GM12878 (cell line): ENCODE results near the gene SLC22A23.

Experiments used
- CBX5 ChIP-seq: sonication (generic); IDR thresholded peaks from 2 replicates; pipeline ENCODE4 v1.6.1; 2016; ENCODE audit warnings: low read depth, moderate library complexity, mild to moderate bottlenecking, inconsistent platforms
- CUX1 ChIP-seq: IDR thresholded peaks from 2 replicates; pipeline ENCODE4 v1.6.1; 2012; ENCODE audit warnings: improper control_type of control experiment, low read depth, low read length; ENCODE audit not compliant: insufficient replicate concordance
- EP300 ChIP-seq, 2 experiments: fragments of 150-350 bp in 1 of 2; IDR thresholded peaks; 2 replicates each; pipeline ENCODE4 v1.6.1; 2011 to 2012; ENCODE audit warnings: low read depth in 2 of 2, low read length in 2 of 2, borderline replicate concordance in 1 of 2, improper control_type of control experiment in 1 of 2, inconsistent platforms in 1 of 2; ENCODE audit not compliant: control insufficient read depth in 1 of 2
- EZH2 ChIP-seq: IDR thresholded peaks from 2 replicates; pipeline ENCODE4 v1.6.1; 2012; ENCODE audit warnings: low read depth, mild to moderate bottlenecking, control low read depth, inconsistent platforms, low read length, borderline replicate concordance; ENCODE audit not compliant: control insufficient read depth
- FOS ChIP-seq: IDR thresholded peaks from 3 replicates; pipeline ENCODE4 v1.6.1; 2011; ENCODE audit warnings: borderline replicate concordance; ENCODE audit not compliant: insufficient read length; ENCODE audit errors: extremely low read depth
- MYC ChIP-seq: IDR thresholded peaks from 2 replicates; pipeline ENCODE4 v1.6.1; 2011; ENCODE audit warnings: mild to moderate bottlenecking, low read length, moderate library complexity, inconsistent platforms; ENCODE audit not compliant: insufficient read depth, insufficient replicate concordance, insufficient read length, severe bottlenecking
- NFIC ChIP-seq: IDR thresholded peaks from 2 replicates; pipeline ENCODE4 v1.6.1; 2012; ENCODE audit warnings: low read depth, mild to moderate bottlenecking, inconsistent platforms, low read length, moderate library complexity
- POLR2AphosphoS5 ChIP-seq: IDR thresholded peaks from 2 replicates; pipeline ENCODE4 v1.6.1; 2011; ENCODE audit warnings: mild to moderate bottlenecking, low read length, inconsistent platforms
- RELA ChIP-seq: fragments of 450-650 bp; IDR thresholded peaks from 2 replicates; pipeline ENCODE4 v1.8.0; 2014; ENCODE audit warnings: borderline replicate concordance; ENCODE audit not compliant: partially characterized antibody
- SKIL ChIP-seq: fragments of 450-650 bp; IDR thresholded peaks from 2 replicates; pipeline ENCODE4 v1.6.1; 2017; ENCODE audit warnings: mild to moderate bottlenecking, low read depth, inconsistent platforms; ENCODE audit not compliant: poor library complexity, severe bottlenecking
- SMC3 ChIP-seq: IDR thresholded peaks from 2 replicates; pipeline ENCODE4 v1.6.1; 2011; ENCODE audit warnings: low read length, improper control_type of control experiment, borderline replicate concordance
- USF1 ChIP-seq: IDR thresholded peaks from 2 replicates; pipeline ENCODE4 v1.6.1; 2011; ENCODE audit warnings: borderline replicate concordance, low read depth, mild to moderate bottlenecking, moderate library complexity, mixed read lengths, low read length; ENCODE audit not compliant: insufficient read depth; ENCODE audit errors: extremely low read length
- TF ChIP-seq, protein P1 (sequence below): IDR thresholded peaks from 2 replicates; pipeline ENCODE4 v1.6.1; 2012; ENCODE audit warnings: low read depth, low read length, improper control_type of control experiment
- TF ChIP-seq, protein P2 (sequence below), 3 experiments: IDR thresholded peaks in 2 of 3; conservative IDR thresholded peaks in 1 of 3; 2 replicates each; pipeline ENCODE4 v1.5.1; 2011; ENCODE audit warnings: low read depth in 3 of 3, low read length in 3 of 3, mild to moderate bottlenecking in 3 of 3, control low read depth in 2 of 3, moderate library complexity in 2 of 3, inconsistent platforms in 1 of 3, mixed read lengths in 1 of 3; ENCODE audit not compliant: control insufficient read depth in 2 of 3, insufficient read depth in 1 of 3; ENCODE audit errors: extremely low read depth in 1 of 3

GRCh38 chr6:3407840-3408239 is 49.0 kb downstream of the SLC22A23 start:
- TF ChIP-seq EZH2 (no peak), RELA (no peak), CBX5 (no peak), USF1 (no peak), FOS (no peak), SKIL (no peak), CUX1 (no peak), MYC (no peak), NFIC (no peak), EP300 (IDR thresholded peaks at IDR 0.05; ENCODE audit: borderline replicate concordance in 1 of 2, control insufficient read depth in 1 of 2, low read depth in 2 of 2, low read length in 2 of 2) (no peak), SMC3 (no peak), POLR2AphosphoS5 (no peak)
- TF ChIP-seq, protein P1, sequence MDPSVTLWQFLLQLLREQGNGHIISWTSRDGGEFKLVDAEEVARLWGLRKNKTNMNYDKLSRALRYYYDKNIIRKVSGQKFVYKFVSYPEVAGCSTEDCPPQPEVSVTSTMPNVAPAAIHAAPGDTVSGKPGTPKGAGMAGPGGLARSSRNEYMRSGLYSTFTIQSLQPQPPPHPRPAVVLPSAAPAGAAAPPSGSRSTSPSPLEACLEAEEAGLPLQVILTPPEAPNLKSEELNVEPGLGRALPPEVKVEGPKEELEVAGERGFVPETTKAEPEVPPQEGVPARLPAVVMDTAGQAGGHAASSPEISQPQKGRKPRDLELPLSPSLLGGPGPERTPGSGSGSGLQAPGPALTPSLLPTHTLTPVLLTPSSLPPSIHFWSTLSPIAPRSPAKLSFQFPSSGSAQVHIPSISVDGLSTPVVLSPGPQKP, result no peak
- TF ChIP-seq, protein P2, sequence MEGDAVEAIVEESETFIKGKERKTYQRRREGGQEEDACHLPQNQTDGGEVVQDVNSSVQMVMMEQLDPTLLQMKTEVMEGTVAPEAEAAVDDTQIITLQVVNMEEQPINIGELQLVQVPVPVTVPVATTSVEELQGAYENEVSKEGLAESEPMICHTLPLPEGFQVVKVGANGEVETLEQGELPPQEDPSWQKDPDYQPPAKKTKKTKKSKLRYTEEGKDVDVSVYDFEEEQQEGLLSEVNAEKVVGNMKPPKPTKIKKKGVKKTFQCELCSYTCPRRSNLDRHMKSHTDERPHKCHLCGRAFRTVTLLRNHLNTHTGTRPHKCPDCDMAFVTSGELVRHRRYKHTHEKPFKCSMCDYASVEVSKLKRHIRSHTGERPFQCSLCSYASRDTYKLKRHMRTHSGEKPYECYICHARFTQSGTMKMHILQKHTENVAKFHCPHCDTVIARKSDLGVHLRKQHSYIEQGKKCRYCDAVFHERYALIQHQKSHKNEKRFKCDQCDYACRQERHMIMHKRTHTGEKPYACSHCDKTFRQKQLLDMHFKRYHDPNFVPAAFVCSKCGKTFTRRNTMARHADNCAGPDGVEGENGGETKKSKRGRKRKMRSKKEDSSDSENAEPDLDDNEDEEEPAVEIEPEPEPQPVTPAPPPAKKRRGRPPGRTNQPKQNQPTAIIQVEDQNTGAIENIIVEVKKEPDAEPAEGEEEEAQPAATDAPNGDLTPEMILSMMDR (IDR thresholded peaks at IDR 0.05 in 2 of 3, conservative IDR thresholded peaks at IDR 0.05 in 1 of 3; ENCODE audit: control insufficient read depth in 2 of 3, extremely low read depth in 1 of 3, insufficient read depth in 1 of 3, low read depth in 3 of 3, low read length in 3 of 3), result no peak
